DMS79 treated with DMSO at 0.1 percent for 48 hours (cell line): ENCODE measurements around the gene BMX.

Source experiments
- DNase-seq: peaks from one replicate; lab custom pipeline; 2025; lab: John Stamatoyannopoulos, UW

Gene BMX

DNA sequence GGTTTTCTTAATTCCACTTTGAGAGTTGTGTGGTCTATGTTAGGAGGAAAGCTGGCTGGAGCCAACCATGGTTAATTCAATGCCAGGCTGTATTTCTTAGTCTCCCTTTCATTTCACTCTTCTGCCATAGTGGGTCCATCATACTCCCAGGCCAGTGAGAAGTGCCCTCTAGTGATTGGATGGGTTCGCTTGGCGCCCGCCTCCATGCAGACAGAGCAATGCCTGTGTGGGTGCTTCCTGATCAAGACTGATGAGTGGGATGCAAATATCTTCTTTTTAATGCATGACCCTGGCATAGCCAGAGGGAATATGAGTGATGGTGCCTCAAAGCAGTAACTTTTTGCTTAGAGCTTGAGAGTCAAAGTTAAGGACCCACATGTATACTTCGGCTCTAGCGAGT is 6.4 kb downstream of the BMX start:
- DNase-seq: no peak

DNA sequence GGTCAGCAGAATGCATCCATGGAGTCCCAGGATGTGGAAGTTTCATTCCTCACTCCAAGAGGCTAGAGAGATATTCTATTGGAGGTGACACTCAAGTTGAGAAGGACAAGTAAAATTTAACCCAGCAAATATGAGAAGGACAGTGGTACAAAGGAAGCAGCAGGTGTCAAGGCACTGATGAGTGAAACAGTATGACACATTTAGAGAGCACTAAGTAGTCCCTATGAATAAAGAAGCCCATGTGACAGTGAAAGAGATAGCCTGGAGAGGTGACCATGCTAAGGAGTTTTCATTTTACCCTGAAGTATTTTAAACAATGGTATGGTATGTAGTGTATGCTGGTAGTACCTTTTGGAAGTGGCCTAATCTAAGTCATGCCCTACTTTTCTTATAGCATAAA is 9.2 kb downstream of the BMX start:
- DNase-seq: no peak

DNA sequence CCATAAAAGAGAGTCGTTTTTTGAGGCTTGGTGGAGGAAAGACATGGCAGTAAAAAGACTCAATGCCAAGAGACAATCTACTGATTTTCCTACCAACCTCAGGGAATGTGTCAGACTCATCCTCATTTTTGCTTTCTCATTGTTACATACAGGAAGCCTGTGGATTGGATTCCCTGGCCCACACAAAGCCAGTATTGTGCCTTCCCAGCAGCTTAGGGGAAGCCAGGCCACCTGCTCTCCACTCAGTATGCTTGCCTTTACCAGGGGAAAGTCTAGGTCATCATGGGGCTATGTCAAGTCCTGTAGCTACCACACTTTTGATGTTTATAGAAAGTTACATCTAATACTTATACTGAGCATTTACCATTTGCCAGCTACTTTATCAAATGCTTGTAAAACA is 11.0 kb downstream of the BMX start:
- no peak for DNase-seq

DNA sequence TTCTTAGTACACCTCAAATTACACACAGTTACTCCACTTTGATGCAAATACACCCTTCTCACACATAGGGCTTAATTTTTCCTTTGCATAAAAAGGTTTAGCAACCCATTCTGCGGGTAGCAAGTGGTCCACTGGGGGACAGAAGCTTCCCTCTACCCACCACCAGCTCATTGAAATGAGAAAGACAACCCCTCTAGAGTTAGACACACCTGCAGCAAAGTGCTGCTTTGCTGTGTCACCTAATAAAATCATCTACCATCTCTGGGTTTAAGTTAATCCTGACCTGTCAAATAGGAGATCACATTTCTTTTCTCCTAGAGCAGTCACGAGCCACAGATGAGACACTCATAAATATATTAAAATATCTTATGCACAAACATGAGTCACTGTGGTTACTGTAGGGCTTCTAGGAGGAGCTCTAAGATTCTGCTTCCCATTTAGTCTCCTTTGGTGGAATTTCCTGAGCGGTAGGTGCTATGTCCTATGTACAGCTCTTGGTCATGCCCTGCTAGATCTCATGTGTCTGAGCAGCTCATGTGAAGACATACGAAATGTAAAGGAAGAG is 11.9 kb downstream of the BMX start:
- DNase-seq: no peak

DNA sequence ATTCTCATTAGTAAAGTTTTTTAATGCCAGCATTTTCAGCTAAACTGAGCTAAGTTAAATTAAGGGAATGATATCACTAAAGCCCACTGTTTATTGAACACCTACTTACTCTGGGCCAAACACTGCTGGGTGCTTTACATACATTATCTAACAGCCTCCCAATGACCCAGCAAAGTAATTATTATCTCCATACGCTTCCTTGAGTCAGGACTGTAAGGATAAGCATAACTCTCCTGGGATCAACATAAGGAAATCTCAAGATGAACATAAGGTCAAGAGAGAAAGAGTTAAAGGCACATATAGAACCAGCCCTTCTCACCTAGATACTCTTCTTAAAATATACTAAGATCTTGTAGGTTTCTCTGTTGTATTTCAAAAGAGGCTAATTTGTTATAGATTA is 13.7 kb downstream of the BMX start:
- no peak for DNase-seq

DNA sequence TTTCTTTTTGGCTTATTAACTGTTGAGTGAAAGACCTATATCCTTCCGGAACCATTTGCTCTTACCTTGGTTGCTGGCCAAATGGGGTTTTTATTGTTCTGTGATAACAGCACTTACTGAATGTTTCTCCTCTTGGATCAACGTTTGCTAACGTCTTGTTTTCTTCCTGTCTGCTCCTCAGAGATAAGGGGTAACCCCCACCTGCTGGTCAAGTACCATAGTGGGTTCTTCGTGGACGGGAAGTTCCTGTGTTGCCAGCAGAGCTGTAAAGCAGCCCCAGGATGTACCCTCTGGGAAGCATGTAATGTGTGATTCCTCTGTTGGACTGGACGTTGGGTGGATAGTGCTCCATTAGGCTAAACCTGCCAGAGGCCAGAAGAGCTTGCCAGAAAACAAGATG is 15.3 kb downstream of the BMX start:
- peak; percentile 14 for DNase-seq

DNA sequence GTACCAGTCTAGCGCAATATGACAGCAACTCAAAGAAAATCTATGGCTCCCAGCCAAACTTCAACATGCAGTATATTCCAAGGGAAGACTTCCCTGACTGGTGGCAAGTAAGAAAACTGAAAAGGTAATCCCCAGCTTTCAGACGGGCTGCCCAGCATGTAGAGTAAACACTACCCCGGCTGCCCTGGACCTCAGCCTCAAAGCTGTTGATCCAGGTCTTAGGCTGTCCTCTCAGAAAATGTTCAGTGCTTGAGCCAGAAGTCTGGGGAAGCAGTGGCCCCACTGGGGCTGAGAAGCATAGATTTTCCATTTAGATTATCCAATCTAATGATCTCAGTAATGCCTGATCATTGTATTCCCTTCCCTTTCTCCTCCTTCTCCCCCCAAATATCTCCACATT is 21.9 kb downstream of the BMX start:
- no peak for DNase-seq

DNA sequence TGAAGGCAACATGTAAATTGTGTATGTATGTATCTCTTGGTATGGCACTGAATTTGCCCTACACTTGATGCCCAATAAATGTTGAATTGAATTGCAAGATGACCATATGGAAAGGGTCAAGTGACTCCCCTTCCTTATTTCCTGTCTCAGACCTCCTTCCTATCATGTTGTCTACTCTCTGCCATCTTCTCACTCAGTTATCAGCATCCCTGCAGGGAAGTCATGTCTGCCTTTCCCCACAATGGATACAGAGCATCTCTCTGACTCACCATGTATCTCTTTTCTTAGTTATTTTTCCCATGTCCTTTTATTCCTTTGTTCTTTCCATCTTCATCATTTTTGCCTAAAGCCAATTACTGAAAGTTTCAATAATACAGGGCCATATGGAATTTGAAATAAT is 22.5 kb downstream of the BMX start:
- no peak for DNase-seq

DNA sequence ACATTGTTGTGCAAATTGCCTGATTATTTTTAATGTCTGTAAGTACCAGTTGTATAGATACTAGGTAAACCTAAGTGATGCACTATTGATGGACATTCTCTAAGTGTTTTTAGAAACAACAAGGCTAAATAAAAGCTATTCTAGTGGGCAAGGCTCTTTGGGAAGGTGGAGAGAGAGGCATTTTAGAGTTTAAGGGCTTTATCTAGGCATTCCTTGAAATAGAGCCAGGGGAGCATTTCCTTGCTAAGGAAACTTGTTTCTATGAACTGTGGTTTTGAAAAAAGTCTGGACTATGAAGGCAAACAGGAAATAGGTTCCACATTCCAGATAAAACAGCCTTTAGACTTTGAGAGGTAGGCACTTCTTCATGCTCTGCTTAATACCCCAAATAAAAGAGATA is 23.8 kb downstream of the BMX start:
- DNase-seq: peak; percentile 28

DNA sequence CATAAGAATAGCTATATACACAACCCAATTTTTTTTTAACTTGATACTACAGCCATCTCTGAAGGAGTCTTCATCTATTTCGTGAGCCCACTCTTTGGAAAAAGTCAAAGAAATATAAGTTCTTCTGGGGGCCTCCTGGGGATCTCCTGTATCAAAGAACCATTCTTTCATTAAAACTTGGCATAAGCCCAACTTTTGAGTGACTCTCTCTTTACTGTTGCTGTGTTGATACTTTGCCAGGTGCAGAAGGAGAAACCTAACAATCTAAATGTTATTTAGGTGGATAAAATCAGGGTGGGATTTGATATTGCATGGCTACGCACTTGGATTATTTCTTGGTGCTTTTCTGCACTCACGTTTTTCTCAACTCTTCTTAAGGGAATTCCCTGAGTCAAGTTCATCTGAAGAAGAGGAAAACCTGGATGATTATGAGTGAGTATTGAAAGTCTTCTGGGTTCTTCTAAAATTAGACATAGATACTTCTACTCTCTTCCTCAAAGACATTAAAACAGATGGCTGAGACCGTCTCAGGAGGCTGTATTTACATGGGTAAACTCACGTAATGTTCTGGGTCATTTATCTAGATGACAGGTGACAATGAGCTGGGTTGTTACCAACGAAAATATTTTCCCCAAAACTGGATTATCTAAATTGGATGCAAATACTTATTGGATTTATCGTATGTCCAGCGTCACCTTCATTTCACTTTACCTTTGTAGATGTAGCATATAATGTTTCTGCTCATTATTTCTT is 25.2 kb downstream of the BMX start:
- DNase-seq: peak; percentile 32

DNA sequence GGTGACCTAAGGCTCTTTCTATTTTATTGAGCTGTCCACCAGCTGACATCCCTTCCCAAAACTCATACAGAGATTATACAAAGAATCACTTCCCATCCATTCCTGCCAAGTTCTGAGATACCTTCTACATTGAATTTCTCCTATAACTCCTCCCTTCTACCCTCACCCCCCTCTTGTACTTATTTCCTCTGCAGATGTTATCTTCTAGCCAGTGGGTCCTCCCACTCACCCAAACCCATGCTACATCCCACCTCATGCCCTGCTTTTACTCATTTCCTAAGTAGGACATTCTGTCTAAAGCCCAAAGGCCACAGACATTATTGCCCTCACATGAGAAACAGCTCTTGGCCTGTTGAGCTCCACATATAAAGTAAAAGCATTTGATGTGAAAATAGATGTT is 28.6 kb downstream of the BMX start:
- no peak for DNase-seq

DNA sequence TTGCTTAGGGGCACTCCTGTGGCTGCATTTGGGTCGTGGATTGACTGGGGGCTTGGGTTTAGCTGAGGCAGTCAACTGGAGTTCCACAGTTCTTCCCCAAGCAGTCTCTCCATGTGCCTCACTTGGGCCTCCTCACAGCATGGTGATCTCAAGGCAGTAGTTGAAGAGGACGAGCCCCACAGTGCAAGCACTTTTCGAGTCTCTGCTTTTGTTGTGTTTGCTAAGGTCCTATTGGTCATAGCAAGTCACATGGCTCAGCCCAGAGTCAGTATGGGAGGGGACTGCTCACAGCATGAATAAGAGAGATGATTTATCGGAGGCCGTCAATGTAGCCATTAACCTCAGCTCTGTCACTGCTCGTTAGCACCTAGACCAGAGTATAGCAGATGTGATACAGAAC is 29.7 kb downstream of the BMX start:
- DNase-seq: no peak

DNA sequence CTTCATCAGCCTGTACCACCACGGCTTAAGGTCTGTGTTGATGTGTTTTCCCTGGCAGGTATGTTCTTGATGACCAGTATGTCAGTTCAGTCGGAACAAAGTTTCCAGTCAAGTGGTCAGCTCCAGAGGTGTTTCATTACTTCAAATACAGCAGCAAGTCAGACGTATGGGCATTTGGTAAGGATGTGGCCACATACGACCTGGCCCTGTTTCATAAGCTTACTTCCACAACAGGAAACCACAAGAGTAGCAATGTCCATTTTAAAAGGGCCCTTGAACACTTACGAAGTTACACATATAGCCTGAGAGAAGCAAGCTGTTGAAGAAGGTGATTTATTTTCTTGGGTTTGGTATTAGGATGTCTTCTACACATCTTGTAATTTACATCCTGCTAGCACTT is 46.1 kb downstream of the BMX start:
- no peak for DNase-seq

DNA sequence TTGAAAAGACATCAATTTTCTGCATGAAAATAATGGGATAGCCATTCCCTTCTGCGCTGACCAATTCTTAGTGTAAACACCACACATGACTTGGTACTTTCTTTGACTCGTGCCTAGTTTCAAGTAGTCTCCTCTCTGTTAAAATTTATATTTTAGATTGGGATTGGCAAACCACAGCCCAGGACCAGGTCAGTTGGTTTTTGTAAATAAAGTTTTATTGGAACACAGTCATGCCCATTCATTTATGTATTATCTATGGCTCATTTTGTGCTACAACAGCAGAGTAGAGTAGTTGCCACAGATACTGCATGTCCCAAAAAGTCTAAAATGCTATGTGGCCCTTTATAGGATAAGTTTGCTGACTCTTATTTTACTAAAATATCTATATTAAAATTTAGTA is 46.7 kb downstream of the BMX start:
- no peak for DNase-seq

DNA sequence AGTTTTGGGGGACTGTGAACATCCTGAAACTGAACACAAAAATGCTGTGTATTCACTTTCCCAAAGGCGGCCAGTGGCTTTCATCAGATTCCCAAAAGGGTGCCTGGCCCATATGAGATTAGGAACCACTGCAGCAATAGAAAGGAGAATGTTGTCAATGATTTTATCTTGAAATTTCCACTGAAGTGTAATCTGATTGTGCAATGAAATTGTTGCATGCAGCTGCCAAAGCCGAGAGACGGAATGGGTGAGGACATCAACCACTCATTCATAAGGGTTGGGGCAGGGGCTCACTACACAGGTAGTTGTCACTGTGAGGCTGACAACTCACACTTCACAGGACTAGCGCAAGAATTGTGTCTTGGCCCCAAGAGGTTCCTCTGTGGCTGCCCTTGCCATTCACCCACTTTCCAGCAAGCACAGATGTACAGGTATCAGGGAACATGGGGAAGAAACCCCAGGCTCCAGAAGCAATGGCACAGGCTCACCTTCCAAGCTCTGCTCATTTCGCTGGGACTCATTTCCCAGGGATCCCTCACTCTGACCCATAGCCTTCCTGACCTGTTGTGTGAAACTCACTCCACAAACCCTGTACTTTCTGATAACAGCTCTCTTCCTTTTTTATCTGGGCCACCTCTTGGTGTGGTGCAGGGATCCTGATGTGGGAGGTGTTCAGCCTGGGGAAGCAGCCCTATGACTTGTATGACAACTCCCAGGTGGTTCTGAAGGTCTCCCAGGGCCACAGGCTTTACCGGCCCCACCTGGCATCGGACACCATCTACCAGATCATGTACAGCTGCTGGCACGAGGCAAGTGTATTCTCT is 48.8 kb downstream of the BMX start:
- no peak for DNase-seq

DNA sequence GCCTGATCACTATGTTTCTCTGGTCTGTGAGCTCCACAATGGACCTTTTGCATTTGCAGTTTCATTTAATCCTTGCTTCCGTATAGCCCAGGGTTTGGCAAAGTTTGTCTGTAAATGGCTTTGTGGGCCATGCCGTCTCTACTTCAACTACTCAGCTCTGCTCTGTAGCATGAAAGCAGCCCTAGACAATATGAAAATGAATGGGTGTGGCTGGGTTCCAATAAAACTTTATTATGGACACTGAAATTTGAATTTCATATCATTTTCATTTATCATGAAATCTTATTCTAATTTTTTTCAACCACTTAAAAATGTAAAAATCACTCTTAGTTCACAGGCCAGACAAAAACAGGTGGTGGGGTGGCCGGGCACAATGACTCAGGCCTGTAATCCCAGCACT is 58.6 kb downstream of the BMX start:
- no peak for DNase-seq

DNA sequence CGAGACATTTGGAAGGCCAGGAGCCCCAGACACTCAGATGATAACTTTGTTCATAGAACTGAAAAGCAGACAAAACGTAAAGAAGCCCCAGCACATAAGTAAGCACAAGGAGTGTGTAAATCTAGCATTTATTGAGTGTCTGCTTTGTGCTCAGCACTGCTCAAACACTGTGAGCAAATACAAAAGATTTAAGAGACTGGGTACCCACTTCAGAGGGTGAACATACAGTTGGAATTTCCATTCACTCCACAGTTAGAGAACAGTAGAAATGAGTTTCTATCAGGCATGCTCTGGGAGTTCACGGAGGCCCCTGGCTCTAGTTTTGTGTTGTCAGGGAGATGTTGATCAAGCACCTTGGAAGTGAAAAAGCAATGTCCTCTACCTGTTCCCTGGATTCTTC is 60.3 kb downstream of the BMX start:
- no peak for DNase-seq

DNA sequence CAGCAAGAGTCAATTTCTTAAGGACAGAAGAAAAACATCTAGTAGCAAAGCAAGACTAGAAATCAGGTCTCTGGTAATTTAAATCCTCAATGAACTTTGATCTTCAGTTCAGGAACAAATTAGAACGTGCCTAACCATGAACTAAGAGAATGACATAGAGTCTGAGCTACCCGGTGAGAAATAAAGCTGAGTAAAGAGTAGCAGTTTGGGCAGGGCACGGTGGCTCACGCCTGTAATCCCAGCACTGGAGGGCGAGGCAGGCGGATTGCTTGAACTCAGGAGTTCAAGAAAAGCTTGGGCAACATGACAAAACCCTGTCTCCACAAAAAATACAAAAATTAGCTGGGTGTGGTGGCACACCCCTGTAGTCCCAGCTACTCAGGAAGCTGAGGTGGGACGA is 62.4 kb downstream of the BMX start:
- no peak for DNase-seq

DNA sequence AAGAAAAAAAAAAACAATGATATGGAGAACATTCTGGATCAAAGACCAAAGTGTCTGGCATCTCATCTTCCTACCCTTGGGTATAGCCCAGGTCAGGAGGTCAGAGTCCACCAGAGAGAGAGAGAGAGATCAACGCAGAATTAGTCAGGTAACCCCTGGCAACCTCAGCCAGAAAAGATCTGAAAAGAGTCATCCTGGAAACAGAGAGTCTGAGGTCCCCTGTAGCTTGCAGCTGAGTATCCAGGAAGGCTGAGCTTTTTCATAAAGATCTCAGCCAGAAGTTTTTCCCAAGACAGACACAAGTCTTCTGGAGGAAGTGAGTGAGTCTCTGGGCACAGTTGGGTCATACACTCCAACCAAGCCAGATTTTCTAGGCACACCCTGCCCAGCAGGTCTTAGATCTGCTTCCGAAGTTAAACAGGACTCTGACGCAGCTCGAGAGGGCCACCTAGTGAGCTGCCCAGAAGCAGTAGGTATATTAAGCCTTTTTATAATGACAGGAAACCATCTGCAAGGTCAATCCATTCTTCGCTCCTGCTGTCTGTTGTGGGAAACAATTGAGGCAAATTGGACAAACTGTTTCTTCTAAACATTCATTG is 64.5 kb downstream of the BMX start:
- peak; percentile 17 for DNase-seq

DNA sequence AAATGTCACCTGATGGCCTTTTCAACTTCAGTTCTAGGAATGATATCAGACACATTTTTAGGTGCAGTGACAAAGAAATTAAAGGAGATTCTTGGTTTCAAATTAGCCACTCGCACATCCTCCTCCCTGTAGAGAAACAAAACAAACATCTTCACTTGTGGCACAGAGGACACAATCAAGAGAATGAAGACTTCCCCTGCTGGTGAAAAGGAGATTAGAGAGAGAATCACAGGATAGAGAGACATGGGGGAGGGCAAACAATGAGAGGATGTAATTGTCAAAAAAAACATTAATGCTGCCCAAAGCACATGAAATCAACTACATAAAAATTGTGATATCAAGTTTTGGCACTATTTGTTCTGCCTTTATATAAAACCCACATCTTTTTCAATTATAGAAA is 65.6 kb downstream of the BMX start:
- DNase-seq: no peak

DNA sequence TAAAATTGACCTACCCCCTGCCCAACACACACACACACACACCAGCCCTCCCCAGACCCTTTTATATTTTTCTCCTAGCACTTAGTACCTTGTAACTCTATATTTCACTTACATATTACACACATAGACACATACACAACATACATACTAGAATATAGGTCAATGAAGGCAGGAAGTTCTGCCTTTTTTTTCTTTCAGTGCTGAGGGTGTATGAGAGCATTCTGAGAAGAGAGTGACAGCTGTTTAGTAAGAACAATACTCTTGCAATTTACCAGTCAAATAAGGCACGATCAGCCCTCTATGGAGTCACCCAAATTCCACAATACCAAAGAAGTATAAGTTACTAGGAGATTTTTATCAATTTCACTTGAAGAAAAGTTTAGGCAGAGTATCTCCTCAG is 66.7 kb downstream of the BMX start:
- DNase-seq: no peak

DNA sequence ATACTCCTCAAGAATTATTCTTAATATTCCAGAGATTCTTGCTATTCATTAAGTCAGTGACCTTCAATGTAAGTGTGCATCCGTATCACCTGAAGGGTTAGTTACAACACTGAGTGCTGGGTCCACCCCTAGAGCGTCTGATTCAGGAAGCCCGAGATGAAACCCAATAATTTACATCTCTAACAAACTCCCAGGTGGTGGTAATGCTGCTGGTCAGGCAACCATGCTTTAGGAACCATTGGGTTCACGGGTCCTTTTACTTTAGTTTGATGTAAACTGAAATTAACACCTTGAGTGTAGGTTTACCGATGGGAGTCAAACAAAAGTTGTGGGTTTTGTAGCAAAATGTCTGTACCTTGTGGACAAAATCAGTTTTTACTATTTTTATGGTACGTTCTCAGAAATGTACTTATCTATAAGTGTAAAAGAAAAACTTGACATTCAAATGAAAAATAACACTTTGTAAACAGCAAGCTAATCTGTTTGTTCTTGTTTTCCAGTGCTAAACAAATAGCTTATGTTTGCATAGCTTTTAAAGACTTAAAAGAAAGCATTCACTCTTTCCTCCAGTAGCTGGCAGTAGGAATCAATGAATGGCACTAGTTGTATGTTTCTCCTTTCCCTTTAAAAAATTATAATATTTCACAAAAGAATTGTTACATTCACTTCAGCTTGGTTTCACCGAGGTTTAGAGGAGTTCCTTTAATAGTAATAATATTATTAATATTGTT is 67.4 kb downstream of the BMX start:
- DNase-seq: peak; percentile 2
